Brain microvascular endothelial cell (primary cell): ENCODE data around the gene APBB2.

ENCODE experiments used
- DNase-seq: peaks from one replicate; pipeline ENCODE4 v3.0.0-alpha.2; 2020
- H3K27ac ChIP-seq: fragments of 250-450 bp; sonication (Bioruptor Pico); 2 replicates; pipeline ENCODE4 v1.5.1; 2020; ENCODE audit warnings: mild to moderate bottlenecking, moderate library complexity
- H3K27me3 ChIP-seq: fragments of 250-450 bp; sonication (Bioruptor Pico); replicated peaks from 2 replicates; pipeline ENCODE4 v1.5.1; 2020; ENCODE audit warnings: mild to moderate bottlenecking
- H3K36me3 ChIP-seq: fragments of 250-450 bp; sonication (Bioruptor Pico); replicated peaks from 2 replicates; pipeline ENCODE4 v1.5.1; 2020; ENCODE audit warnings: mild to moderate bottlenecking
- H3K4me3 ChIP-seq: 2 replicates; pipeline ENCODE4 v1.5.1; 2011; ENCODE audit warnings: low read depth, mild to moderate bottlenecking, control low read depth, low read length, moderate library complexity
- in situ Hi-C: cut with HindIII; loops from 2 replicates; pipeline ENCODE4 v1.10.0; 2017; ENCODE audit warnings: low sequenced_read_pairs, low pct_ligation_motif_present
- TF ChIP-seq, protein P1 (sequence below): IDR thresholded peaks from 2 replicates; pipeline ENCODE4 v1.5.1; 2011; ENCODE audit warnings: low read depth, mild to moderate bottlenecking, moderate library complexity, low read length, control low read depth, inconsistent platforms; ENCODE audit errors: missing control alignments

The APBB2 gene

DNA sequence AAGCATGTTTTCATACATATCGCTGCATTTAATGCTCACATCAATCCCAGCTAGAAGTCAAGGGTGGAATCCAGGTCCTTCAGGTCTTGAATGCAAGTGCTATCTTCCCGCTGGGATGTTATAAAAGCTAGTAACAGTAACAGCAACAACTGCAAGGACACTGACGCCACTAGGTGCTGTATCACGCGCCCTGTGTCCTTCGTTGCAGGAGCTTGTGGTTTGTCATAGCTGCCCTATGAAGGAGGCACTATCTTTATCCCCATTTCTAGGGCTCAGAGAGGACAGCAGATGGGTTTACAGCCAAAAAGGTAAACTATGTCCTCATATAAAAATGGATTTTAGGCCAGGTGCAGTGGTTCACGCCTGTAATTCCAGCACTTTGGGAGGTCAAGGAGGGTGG lies 261.7 kb downstream of the APBB2 start:
- Histone ChIP-seq H3K27ac (no peak overlapping the region), H3K36me3 (peaks cover 9% of the 10 kb centered on the region), H3K4me3 (no peak overlapping the region), H3K27me3 (no peaks in the 10 kb centered on the region)
- DNase-seq, result no peak
- TF ChIP-seq, protein P1, sequence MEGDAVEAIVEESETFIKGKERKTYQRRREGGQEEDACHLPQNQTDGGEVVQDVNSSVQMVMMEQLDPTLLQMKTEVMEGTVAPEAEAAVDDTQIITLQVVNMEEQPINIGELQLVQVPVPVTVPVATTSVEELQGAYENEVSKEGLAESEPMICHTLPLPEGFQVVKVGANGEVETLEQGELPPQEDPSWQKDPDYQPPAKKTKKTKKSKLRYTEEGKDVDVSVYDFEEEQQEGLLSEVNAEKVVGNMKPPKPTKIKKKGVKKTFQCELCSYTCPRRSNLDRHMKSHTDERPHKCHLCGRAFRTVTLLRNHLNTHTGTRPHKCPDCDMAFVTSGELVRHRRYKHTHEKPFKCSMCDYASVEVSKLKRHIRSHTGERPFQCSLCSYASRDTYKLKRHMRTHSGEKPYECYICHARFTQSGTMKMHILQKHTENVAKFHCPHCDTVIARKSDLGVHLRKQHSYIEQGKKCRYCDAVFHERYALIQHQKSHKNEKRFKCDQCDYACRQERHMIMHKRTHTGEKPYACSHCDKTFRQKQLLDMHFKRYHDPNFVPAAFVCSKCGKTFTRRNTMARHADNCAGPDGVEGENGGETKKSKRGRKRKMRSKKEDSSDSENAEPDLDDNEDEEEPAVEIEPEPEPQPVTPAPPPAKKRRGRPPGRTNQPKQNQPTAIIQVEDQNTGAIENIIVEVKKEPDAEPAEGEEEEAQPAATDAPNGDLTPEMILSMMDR, result no peak
- in situ Hi-C loops, result no loop called here

DNA sequence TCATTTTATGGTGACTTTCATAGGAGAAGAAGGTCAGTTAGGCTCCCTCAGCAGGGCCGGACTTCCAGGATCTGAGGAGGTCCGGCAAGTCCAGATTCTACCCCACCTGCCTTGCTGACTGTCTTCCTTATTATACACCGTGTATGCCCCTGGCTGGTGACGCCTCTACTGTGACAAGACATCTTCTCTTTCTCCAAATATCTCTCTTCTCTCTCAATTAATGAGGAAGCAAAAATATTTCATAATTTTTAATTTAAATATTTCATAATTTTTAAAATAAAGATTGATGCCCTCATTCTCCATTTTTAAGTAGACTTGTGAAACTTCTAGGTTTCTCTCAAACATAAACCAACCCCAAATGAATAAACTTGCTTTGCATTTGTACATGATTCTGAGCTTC lies 262.1 kb downstream of the APBB2 start:
- in situ Hi-C loops, result no loop called here
- H3K27me3 ChIP-seq, result no peaks in the 10 kb centered on the region
- no peak for DNase-seq
- no peak overlapping the region for H3K27ac ChIP-seq
- TF ChIP-seq, protein P1, result no peak
- no peak overlapping the region for H3K4me3 ChIP-seq
- peaks cover 9% of the 10 kb centered on the region for H3K36me3 ChIP-seq

DNA sequence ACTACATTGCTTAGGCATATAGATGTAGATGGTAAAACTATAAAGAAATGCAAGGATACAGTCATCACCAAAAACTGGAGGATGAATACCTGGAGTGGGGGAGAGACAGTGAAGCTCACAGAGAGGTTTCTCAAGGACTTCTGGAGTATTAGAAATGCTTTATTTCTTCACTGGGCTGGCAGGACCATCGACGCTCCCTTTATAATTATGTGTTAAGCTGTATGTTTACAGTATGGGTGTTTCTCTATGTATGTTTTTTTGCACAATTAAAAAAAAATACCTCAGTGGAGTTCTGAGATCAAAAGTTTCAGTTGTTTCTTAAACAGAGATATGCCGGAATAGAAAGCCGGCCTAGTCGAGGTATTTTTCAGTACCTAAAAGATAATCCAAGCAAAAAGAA lies 263.3 kb downstream of the APBB2 start:
- Histone ChIP-seq H3K36me3 (peaks cover 9% of the 10 kb centered on the region), H3K27me3 (no peaks in the 10 kb centered on the region), H3K4me3 (no peak overlapping the region), H3K27ac (no peak overlapping the region)
- in situ Hi-C loops, result no loop called here
- TF ChIP-seq, protein P1, result no peak
- no peak for DNase-seq

DNA sequence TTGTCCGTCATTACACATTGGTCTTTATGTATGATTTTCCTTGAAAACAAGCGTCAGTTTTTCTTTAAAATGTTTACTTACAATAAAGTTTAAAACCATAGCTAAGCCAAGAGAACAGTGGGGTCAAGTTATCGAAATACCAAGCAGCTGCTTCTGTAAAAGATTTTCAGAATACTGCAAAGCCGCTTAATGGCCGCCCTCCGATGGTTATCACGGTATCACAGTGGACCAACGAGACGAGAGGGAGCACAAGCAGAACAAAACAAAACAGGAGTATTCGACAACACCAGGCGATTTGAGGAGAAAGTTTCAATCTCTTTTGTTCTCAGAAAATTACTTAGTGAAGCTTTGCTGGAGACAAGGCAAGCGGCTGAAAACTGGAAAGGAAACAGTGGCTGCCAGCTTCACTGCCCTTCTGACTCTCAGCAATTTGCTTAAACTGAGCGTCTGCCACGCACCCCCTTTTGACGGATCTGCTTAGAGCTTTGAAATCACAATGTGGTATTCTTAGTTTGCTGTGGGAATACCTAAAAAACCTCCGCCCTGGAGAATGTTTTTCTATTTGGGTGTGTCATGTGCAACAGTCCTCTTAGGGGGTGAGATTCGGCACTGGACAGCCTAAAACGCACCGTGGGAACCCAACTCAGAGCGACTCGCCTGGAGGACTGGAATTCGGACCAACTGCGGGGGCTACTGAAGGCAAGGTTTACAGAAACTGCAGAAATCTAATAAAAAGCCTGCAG lies 264.8 kb downstream of the APBB2 start:
- H3K27ac ChIP-seq, result peak overlapping the region; percentile 17
- in situ Hi-C loops, result no loop called here
- H3K36me3 ChIP-seq, result peaks cover 6% of the 10 kb centered on the region
- no peak overlapping the region for H3K4me3 ChIP-seq
- TF ChIP-seq, protein P1, result no peak
- no peaks in the 10 kb centered on the region for H3K27me3 ChIP-seq
- DNase-seq, result peak; percentile 32

DNA sequence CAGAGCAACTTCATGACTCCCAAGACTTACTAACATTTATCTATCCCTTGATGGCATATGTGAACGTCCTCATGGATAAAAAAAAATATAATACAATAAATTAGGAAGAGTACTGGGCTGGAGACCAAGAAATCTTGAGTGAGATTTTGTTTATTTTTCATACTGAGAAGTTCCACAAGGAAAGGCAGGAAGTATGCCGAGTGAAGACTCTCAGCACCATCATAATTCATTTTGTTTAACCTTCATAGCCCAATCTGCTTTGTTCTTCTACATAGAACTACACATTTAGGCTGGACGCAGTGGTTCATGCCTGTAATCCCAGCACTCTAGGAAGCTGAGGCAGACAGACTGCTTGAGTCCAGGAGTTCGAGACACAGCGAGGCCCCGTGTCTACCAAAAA lies 266.3 kb downstream of the APBB2 start:
- in situ Hi-C loops, result no loop called here
- DNase-seq, result no peak

More for the DNA sequence above, 266.3 kb downstream of the APBB2 start:
- TF ChIP-seq, protein P1, result no peak
- no peak overlapping the region for H3K27ac ChIP-seq
- H3K36me3 ChIP-seq, result peaks cover 19% of the 10 kb centered on the region
- no peak overlapping the region for H3K4me3 ChIP-seq
- H3K27me3 ChIP-seq, result no peaks in the 10 kb centered on the region
